Mammary epithelial cell (primary cell): Measurements from ENCODE around the gene CTLA4.

Source experiments
- EZH2 ChIP-seq: IDR thresholded peaks from 2 replicates; pipeline ENCODE4 v1.6.1; 2012; ENCODE audit warnings: low read length, inconsistent platforms, borderline replicate concordance
- TF ChIP-seq, protein P1 (sequence below), 2 donors: IDR thresholded peaks in 1 of 2; conservative IDR thresholded peaks in 1 of 2; 2 replicates each; pipeline ENCODE4 v1.5.1; 2011 to 2012; ENCODE audit warnings: inconsistent platforms in 2 of 2, low read length in 2 of 2, mild to moderate bottlenecking in 2 of 2, control low read depth in 1 of 2, low read depth in 1 of 2; ENCODE audit not compliant: insufficient read depth in 1 of 2; ENCODE audit errors: extremely low read depth in 1 of 2

DNA sequence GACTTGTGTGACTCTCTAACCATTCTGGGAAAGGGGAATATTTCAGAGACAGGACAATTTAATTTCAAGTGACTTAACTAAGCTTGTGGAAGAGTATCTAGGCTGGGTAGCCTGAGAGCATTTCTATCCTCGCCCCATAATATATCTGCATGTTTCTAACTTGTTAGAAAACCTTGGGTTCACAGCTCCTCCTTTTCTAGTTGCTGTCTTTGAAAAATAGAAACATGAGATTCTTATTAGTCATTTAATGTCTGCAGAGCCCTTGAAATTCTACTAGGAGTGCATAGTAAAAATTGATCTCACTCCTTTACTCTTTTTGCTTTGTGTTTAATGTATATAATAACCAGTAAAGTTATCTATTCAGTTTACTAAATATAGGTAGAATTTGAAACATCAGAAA, 22.4 kb downstream of the CTLA4 start:
- TF ChIP-seq, protein P1, sequence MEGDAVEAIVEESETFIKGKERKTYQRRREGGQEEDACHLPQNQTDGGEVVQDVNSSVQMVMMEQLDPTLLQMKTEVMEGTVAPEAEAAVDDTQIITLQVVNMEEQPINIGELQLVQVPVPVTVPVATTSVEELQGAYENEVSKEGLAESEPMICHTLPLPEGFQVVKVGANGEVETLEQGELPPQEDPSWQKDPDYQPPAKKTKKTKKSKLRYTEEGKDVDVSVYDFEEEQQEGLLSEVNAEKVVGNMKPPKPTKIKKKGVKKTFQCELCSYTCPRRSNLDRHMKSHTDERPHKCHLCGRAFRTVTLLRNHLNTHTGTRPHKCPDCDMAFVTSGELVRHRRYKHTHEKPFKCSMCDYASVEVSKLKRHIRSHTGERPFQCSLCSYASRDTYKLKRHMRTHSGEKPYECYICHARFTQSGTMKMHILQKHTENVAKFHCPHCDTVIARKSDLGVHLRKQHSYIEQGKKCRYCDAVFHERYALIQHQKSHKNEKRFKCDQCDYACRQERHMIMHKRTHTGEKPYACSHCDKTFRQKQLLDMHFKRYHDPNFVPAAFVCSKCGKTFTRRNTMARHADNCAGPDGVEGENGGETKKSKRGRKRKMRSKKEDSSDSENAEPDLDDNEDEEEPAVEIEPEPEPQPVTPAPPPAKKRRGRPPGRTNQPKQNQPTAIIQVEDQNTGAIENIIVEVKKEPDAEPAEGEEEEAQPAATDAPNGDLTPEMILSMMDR (conservative IDR thresholded peaks at IDR 0.05 in 1 of 2, IDR thresholded peaks at IDR 0.05 in 1 of 2; ENCODE audit: extremely low read depth in 1 of 2, insufficient read depth in 1 of 2, low read depth in 1 of 2, low read length in 2 of 2): no peak
- no peak for TF ChIP-seq EZH2
